Measurements from ENCODE around the gene MLLT1.
A peak's percentile ranks its signal among the peaks of the same experiment; 100 is the strongest.

MLLT1 gene

GRCh38 chr19:6204866-6205723 lies 74.7 kb downstream of the MLLT1 start:
- DNase-seq: no peak

- no peak for DNase-seq
Observed at GRCh38 chr19:6204212-6204611, 75.6 kb downstream of the MLLT1 start.

GRCh38 chr19:6199240-6199994 lies 80.4 kb downstream of the MLLT1 start:
- DNase-seq: peak; percentile 99

GRCh38 chr19:6198896-6199239 lies 80.9 kb downstream of the MLLT1 start:
- no peak for DNase-seq

- DNase-seq: no peak
Observed at GRCh38 chr19:6196361-6196760, 83.4 kb downstream of the MLLT1 start.

- no peak for DNase-seq
Observed at GRCh38 chr19:6188811-6189210, 91.0 kb downstream of the MLLT1 start.

GRCh38 chr19:6187374-6187773 lies 92.4 kb downstream of the MLLT1 start:
- DNase-seq: no peak

GRCh38 chr19:6185835-6186834 lies 93.6 kb downstream of the MLLT1 start:
- no peak for DNase-seq

- DNase-seq: no peak
Observed at GRCh38 chr19:6185093-6185834, 94.5 kb downstream of the MLLT1 start.

- DNase-seq: no peak
Observed at GRCh38 chr19:6181119-6181518, 98.7 kb downstream of the MLLT1 start.

- DNase-seq: no peak
Observed at GRCh38 chr19:6173190-6173589, 106.6 kb downstream of the MLLT1 start.

- DNase-seq: no peak
Observed at GRCh38 chr19:6172074-6172863, 107.5 kb downstream of the MLLT1 start.

GRCh38 chr19:6167115-6167514 lies 112.7 kb downstream of the MLLT1 start:
- no peak for DNase-seq

- DNase-seq: no peak
Observed at GRCh38 chr19:6164906-6165531, 114.8 kb downstream of the MLLT1 start.

- peak; percentile 32 for DNase-seq
Observed at GRCh38 chr19:6161271-6161850, 118.4 kb downstream of the MLLT1 start.
